Astrocyte of the cerebellum (primary cell): ENCODE measurements around the gene GRAMD1B.

Experiments used
- DNase-seq: peaks from one replicate; pipeline ENCODE4 v3.0.0-alpha.2; 2011; ENCODE audit warnings: low read depth
- H3K4me3 ChIP-seq: 2 replicates; pipeline ENCODE4 v1.5.1; 2011; ENCODE audit warnings: mild to moderate bottlenecking, low read depth, low read length, moderate library complexity
- in situ Hi-C: cut with HindIII; loops from 2 replicates; pipeline ENCODE4 v1.10.0; 2017; ENCODE audit warnings: low sequenced_read_pairs
- TF ChIP-seq, protein P1 (sequence below): IDR thresholded peaks from 2 replicates; pipeline ENCODE4 v1.5.1; 2012; ENCODE audit warnings: low read length, low read depth, moderate library complexity, mild to moderate bottlenecking; ENCODE audit errors: missing control alignments

The GRAMD1B gene

DNA sequence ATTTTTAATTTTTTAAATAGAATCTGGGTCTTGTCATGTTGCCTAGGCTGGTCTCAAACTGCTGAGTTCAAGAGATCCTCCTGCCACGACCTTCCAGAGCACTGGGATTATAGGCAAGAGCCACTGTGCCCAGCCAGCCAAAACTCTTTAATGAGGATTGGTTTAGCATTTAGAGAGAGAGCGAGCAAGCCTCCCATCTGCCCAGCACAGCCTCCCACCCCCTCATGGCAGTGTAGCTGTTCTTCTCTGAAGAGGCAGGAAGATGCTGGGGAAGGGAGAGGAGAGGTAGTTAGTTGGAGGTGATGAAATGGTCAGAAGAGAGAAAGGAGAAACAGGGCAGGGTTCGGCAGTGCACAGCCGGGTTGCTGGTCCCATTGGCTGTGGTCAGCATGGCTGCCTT, 118.7 kb downstream of the GRAMD1B start:
- in situ Hi-C loops, result no loop called here
- TF ChIP-seq, protein P1, sequence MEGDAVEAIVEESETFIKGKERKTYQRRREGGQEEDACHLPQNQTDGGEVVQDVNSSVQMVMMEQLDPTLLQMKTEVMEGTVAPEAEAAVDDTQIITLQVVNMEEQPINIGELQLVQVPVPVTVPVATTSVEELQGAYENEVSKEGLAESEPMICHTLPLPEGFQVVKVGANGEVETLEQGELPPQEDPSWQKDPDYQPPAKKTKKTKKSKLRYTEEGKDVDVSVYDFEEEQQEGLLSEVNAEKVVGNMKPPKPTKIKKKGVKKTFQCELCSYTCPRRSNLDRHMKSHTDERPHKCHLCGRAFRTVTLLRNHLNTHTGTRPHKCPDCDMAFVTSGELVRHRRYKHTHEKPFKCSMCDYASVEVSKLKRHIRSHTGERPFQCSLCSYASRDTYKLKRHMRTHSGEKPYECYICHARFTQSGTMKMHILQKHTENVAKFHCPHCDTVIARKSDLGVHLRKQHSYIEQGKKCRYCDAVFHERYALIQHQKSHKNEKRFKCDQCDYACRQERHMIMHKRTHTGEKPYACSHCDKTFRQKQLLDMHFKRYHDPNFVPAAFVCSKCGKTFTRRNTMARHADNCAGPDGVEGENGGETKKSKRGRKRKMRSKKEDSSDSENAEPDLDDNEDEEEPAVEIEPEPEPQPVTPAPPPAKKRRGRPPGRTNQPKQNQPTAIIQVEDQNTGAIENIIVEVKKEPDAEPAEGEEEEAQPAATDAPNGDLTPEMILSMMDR, result no peak
- no peak for DNase-seq
- no peak overlapping the region for H3K4me3 ChIP-seq

- in situ Hi-C loops, result no loop called here
- H3K4me3 ChIP-seq, result no peak overlapping the region
- TF ChIP-seq, protein P1, result no peak
- DNase-seq, result no peak
Observed at GRCh38 chr11:123549926-123550917, 120.2 kb downstream of the GRAMD1B start.

GRCh38 chr11:123551079-123551478, 121.0 kb downstream of the GRAMD1B start:
- in situ Hi-C loops, result no loop called here
- TF ChIP-seq, protein P1, result no peak
- no peak overlapping the region for H3K4me3 ChIP-seq
- no peak for DNase-seq

DNA sequence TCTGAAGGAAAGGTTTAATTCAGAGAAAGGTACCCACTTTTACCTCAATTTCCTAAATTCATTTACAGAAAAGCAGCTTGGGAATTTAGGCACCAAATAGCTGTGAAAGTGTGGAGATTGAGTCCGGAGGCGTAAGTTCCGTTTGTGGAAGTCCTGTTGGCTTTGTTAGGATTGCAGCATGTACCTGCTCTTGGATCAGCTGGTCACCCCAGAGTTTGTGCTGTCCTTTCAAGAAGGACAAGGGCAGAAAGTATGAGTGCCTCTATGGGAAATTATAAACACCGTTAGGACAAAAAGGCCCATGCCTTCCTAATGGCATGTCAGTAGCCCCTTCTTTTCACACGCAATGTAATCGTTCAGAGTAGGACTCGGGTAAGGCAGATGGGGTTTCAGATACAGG, 126.6 kb downstream of the GRAMD1B start:
- no peak overlapping the region for H3K4me3 ChIP-seq
- DNase-seq, result no peak
- TF ChIP-seq, protein P1, result no peak
- in situ Hi-C loops, result no loop called here

GRCh38 chr11:123558536-123559315, 128.7 kb downstream of the GRAMD1B start:
- H3K4me3 ChIP-seq, result no peak overlapping the region
- TF ChIP-seq, protein P1, result no peak
- no peak for DNase-seq
- in situ Hi-C loops, result no loop called here

GRCh38 chr11:123559523-123559955, 129.5 kb downstream of the GRAMD1B start:
- DNase-seq, result no peak
- TF ChIP-seq, protein P1, result peak; percentile 40
- H3K4me3 ChIP-seq, result peak overlapping the region; percentile 33
- in situ Hi-C loops, result no loop called here
